Central memory CD8-positive, alpha-beta T cell (primary cell): ENCODE results near the gene ERCC4.
"Not testable (repeated sequence)": the region's sequence is repeated elsewhere in the genome, so short reads cannot be mapped to it uniquely, and the experiment has no call there.

ENCODE experiments used
- ATAC-seq: fragments of 150-1000 bp; cut with Tn5 transposase; replicated peaks from 2 replicates; pipeline ENCODE4 v1.10.0; 2022; ENCODE audit warnings: mild to moderate bottlenecking, moderate FRiP score, moderate number of reproducible peaks; ENCODE audit not compliant: poor library complexity, severe bottlenecking; ENCODE audit errors: extremely low read depth
- DNase-seq, 2 donors: peaks; one replicate each; pipeline ENCODE4 v3.0.0; 2021; ENCODE audit warnings: low spot score in 2 of 2
- H3K27ac Mint-ChIP-seq: one replicate; pipeline ENCODE4 v1.8.0; 2022; ENCODE audit warnings: low read depth, mild to moderate bottlenecking, moderate library complexity, mixed read lengths
- H3K27me3 Mint-ChIP-seq: one replicate; pipeline ENCODE4 v1.8.0; 2022; ENCODE audit warnings: mixed read lengths
- H3K36me3 Mint-ChIP-seq: one replicate; pipeline ENCODE4 v1.8.0; 2022; ENCODE audit warnings: mild to moderate bottlenecking, moderate library complexity, mixed read lengths; ENCODE audit not compliant: insufficient read depth
- H3K4me1 Mint-ChIP-seq: one replicate; pipeline ENCODE4 v1.8.0; 2022; ENCODE audit warnings: mixed read lengths
- H3K4me3 Mint-ChIP-seq: one replicate; pipeline ENCODE4 v1.8.0; 2022; ENCODE audit warnings: mild to moderate bottlenecking, moderate library complexity, mixed read lengths
- H3K9me3 Mint-ChIP-seq: one replicate; pipeline ENCODE4 v1.8.0; 2022; ENCODE audit warnings: mixed read lengths

Gene ERCC4

DNA sequence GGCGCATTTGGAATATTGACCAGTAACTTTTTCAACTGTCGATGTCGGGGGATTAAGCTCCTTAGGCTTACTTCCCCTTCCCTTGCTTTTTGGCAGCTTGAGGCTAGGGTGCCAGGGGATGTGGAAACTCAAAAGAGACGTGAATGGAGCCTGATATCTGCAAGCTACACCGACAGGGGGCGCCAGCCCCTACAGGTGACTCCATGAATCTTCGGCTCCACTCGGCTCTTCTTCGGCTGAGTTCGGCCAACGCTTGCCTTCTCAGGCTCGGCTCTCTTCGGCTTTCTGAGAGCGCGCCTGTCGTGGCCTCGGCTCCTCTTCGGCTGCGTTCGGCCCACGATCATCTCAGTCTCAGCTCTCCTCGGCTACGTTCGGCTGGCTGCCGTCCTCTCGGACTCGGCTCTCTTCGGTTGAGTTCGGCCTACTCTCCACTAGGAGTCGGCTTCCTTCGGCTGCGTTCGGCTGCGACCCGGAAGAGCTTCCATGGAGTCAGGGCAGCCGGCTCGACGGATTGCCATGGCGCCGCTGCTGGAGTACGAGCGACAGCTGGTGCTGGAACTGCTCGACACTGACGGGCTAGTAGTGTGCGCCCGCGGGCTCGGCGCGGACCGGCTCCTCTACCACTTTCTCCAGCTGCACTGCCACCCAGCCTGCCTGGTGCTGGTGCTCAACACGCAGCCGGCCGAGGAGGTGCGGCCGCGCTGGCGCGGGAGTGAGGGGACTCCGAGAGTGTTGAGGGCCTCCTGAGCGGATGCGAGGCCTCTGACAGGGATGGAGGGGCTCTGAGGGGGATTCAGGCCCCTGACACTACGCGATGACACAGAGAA is at the start of gene ERCC4:
Gene ERCC4, plus strand, starts transcription at position 472 of the 827 bp plus-strand sequence. Its CDS starts 12 bp downstream, at position 484.
- peak within 1 kb of the TSS; percentile 93 for H3K4me3 Mint-ChIP-seq
- peaks cover 17% of the 10 kb centered on the region for H3K36me3 Mint-ChIP-seq
- peak; percentile 99 to 100 for DNase-seq
- peaks cover 25% of the 10 kb centered on the region for H3K4me1 Mint-ChIP-seq
- H3K27me3 Mint-ChIP-seq: no peaks in the 10 kb centered on the region
- no peaks in the 10 kb centered on the region for H3K9me3 Mint-ChIP-seq
- ATAC-seq: peak; percentile 95
- peak within 1 kb of the TSS; percentile 97 for H3K27ac Mint-ChIP-seq

DNA sequence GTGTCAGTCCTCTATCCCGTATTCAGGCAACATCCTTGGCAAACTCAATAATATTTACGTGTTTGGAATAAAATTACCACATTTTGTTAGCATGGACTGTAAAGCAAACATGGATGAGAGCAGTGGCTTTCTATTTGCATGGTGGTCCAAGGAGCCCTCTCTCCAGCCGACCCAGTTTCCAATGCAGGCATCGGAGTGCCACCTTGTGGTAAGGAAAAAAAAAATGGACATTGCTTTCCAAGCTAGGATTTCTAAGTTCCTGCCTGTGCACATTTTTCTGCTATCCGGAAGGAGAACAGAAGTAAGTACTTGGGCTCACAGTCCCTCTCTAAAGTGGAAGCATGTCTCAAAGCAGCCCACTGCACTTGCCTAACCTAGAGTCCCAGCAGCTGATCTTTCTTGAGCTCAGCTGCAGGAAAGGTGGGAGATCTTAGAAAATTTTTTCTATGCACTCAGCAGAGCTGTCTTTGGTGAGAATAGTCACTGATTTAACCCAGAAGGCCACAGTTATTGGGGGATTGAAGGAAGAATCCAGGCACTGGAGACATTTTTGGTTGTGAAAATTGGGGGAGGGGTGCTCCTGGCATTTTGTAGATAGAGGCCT is 46.0 kb upstream of the ERCC4 start:
- peaks cover 19% of the 10 kb centered on the region for H3K27me3 Mint-ChIP-seq
- peaks cover 2% of the 10 kb centered on the region for H3K36me3 Mint-ChIP-seq
- no peaks in the 10 kb centered on the region for H3K4me1 Mint-ChIP-seq

DNA sequence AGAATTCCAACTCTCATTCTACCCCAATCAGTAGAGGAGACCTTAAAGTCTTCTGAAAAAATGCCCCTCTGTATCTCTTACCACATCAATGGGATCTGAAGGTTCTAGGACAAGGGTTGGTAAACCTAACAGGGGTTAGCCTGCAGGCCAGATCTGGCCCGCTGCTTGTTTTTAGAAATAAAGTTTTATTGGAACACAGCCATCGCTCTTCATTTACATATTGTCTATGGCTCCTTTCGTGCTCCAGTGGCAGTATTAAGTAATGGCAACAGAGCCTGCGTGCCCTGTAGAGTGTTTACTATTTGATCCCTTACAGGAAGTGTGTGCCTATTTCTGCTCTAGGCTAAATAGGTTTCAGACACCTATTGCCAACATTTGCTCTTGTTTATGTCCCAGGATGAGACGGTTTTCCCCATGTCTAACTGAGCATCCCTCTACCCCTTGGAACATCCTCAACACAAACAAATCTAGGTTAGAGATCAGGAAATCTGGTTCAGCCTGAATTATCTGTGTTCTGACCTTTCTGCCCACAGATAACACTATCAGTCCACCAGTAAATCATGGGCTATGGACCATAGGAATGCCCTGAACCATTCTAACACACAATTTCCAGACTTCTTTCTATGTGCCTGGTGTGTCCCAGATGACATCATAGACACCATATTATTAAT is 44.2 kb upstream of the ERCC4 start:
- peaks cover 6% of the 10 kb centered on the region for H3K27me3 Mint-ChIP-seq
- no peak overlapping the region for H3K27ac Mint-ChIP-seq
- H3K4me1 Mint-ChIP-seq: no peaks in the 10 kb centered on the region
- H3K36me3 Mint-ChIP-seq: peaks cover 2% of the 10 kb centered on the region
- ATAC-seq: no peak
- no peaks in the 10 kb centered on the region for H3K9me3 Mint-ChIP-seq
- no peak for DNase-seq
- no peak overlapping the region for H3K4me3 Mint-ChIP-seq

More for the DNA sequence above, 46.0 kb upstream of the ERCC4 start:
- Mint-ChIP-seq H3K27ac (no peak overlapping the region), H3K9me3 (no peaks in the 10 kb centered on the region), H3K4me3 (no peak overlapping the region)
- no peak for ATAC-seq
- DNase-seq: no peak

DNA sequence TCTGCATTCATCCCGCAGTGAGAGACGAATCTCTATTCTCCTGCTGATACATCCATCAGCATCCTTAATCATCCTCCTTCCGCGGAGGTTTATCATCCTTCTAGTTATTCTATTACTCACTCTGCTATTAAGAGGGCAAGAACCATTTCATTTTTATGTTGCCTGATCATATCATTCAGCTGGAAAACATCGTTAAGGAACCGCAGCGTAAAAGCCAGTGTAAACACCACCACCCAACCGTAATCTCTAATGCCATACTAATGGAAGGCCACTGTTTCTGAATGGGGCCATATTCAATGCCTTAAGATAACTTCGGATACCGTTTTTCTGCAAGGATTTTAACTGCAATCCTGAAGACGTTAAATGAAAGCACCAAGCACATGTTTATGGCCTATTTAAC is 36.7 kb upstream of the ERCC4 start:
- no peak overlapping the region for H3K4me3 Mint-ChIP-seq

DNA sequence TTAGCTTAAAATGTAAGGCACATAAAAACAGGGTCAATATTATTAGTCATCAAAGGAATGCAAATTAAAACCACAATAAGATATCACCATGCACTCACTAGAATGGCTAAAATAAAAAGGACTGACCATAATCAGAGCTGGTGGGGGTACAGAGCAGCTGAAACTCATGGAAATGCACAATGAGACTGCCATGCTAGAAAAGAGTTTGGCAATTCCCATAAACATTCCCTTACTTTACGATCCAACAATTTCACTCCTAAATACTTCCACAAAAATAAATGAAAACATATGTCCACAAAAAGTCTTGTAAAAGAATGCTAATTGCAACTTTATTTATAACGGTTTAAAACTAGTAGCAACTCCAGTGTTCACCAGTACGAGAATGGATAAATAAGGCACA is 36.1 kb upstream of the ERCC4 start:
- Mint-ChIP-seq H3K4me3 (no peak overlapping the region), H3K36me3 (peaks cover 2% of the 10 kb centered on the region), H3K9me3 (no peaks in the 10 kb centered on the region), H3K27me3 (peaks cover 39% of the 10 kb centered on the region), H3K27ac (no peak overlapping the region), H3K4me1 (no peaks in the 10 kb centered on the region)
- DNase-seq (no peak), ATAC-seq (no peak)

More for the DNA sequence above, 36.7 kb upstream of the ERCC4 start:
- Mint-ChIP-seq H3K9me3 (no peaks in the 10 kb centered on the region), H3K36me3 (peaks cover 2% of the 10 kb centered on the region), H3K27ac (no peak overlapping the region), H3K27me3 (peaks cover 34% of the 10 kb centered on the region), H3K4me1 (no peaks in the 10 kb centered on the region)
- DNase-seq (no peak), ATAC-seq (no peak)

DNA sequence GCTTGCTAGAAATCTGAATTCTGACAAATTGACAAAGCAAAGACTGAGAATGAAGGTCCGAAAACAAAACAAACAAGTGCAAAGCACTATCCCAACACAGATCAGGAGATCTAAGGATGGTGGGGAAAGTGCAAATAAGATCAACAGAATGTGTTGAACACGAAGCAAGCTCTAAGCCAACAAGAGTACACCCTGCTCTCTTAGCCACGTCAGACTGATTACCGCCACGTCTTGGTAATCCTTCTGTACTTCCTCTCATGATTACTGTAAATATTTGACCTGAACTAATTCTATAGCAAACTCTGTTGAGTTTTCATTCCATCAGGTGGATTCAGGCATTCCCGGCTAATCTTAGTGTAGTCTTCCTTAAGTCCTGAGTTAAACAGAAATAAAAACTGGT is 34.3 kb upstream of the ERCC4 start:
- no peak overlapping the region for H3K27ac Mint-ChIP-seq
- H3K27me3 Mint-ChIP-seq: peaks cover 39% of the 10 kb centered on the region
- H3K36me3 Mint-ChIP-seq: peaks cover 2% of the 10 kb centered on the region
- ATAC-seq: no peak
- no peak for DNase-seq
- H3K4me3 Mint-ChIP-seq: no peak overlapping the region
- H3K9me3 Mint-ChIP-seq: no peaks in the 10 kb centered on the region
- no peaks in the 10 kb centered on the region for H3K4me1 Mint-ChIP-seq

DNA sequence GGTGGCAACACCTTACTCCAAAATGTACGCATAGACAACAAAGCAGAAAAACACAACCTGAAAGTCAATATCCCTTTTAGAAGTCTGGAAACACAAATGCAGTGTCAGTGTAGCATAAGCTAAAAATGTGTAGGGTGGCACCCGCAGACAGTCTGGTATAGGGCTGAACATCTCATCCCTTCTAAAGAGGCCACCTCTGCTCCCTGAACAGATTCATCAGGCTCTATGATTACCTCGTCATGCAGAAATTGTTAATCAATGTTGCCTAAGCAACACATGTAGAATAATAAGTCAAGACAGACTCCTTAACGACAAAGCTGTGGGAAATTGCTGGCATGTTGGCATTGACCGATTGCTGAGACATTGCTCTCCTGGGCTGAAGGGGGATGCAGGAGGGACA is 33.3 kb upstream of the ERCC4 start:
- Mint-ChIP-seq H3K9me3 (no peaks in the 10 kb centered on the region), H3K4me1 (no peaks in the 10 kb centered on the region), H3K27me3 (peaks cover 39% of the 10 kb centered on the region), H3K27ac (no peak overlapping the region), H3K4me3 (no peak overlapping the region), H3K36me3 (peaks cover 2% of the 10 kb centered on the region)
- ATAC-seq (no peak), DNase-seq (no peak)

DNA sequence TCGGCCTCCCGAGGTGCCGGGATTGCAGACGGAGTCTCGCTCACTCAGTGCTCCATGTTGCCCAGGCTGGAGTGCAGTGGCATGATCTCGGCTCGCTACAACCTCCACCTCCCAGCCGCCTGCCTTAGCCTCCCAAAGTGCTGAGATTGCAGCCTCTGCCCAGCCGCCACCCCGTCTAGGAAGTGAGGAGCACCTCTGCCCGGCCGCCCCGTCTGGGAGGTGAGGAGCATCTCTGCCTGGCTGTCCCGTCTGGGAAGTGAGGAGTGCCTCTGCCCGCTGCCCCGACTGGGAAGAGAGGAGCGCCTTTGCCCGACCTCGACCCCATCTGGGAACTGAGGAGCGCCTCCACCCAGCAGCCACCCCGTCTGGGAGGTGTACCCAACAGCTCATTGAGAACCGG is 30.6 kb upstream of the ERCC4 start:
- H3K4me1 Mint-ChIP-seq, H3K9me3 Mint-ChIP-seq: not testable (repeated sequence)

DNA sequence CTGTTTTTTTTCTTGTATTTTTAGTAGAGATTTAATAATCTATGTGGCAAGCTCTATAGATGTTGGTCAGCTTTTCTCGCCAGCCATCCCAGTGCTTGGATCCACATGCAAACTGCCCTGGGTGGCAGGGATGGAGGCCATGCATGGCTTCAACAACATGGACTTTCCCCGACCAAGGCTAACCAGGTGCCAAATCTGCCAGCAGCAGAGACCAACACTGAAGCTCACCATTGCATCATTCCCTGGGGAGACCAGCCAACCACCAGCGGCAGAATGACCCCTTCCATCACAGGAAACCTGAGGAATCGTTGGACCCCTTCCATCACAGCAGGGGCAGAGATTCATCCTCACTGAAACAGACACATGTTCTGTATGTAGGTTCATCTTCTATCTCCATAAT is 27.7 kb upstream of the ERCC4 start:
- ATAC-seq (no peak), DNase-seq (no peak)
- Mint-ChIP-seq H3K36me3 (no peaks in the 10 kb centered on the region), H3K4me3 (no peak overlapping the region), H3K27me3 (peaks cover 40% of the 10 kb centered on the region), H3K27ac (no peak overlapping the region), H3K4me1 (no peaks in the 10 kb centered on the region), H3K9me3 (no peaks in the 10 kb centered on the region)

More for the DNA sequence above, 30.6 kb upstream of the ERCC4 start:
- not testable (repeated sequence) for H3K4me3 Mint-ChIP-seq, DNase-seq, ATAC-seq, H3K36me3 Mint-ChIP-seq, H3K27ac Mint-ChIP-seq
- peaks cover 45% of the 10 kb centered on the region for H3K27me3 Mint-ChIP-seq

DNA sequence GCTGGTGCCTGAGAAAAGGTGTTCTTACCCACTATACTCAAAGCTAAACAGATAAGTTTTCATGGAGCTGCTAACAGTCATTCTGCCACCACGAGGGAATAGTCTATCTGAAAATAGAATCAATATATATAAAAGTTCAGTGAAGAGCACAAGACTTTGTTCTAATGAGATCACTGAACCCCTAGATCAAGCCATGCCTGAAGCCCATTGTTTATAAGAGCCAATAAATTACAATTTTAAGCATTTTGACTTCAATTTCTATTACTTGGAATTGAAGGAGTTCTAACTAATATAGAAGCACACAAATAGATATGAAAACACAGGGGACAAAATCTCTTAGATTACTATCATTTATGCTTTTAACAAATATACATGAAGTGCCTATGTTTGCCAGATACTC is 24.4 kb upstream of the ERCC4 start:
- peaks cover 4% of the 10 kb centered on the region for H3K36me3 Mint-ChIP-seq
- ATAC-seq (no peak), DNase-seq (no peak)
- H3K4me1 Mint-ChIP-seq: no peaks in the 10 kb centered on the region
- no peak overlapping the region for H3K27ac Mint-ChIP-seq
- peaks cover 44% of the 10 kb centered on the region for H3K27me3 Mint-ChIP-seq
- H3K4me3 Mint-ChIP-seq: no peak overlapping the region
- H3K9me3 Mint-ChIP-seq: no peaks in the 10 kb centered on the region

DNA sequence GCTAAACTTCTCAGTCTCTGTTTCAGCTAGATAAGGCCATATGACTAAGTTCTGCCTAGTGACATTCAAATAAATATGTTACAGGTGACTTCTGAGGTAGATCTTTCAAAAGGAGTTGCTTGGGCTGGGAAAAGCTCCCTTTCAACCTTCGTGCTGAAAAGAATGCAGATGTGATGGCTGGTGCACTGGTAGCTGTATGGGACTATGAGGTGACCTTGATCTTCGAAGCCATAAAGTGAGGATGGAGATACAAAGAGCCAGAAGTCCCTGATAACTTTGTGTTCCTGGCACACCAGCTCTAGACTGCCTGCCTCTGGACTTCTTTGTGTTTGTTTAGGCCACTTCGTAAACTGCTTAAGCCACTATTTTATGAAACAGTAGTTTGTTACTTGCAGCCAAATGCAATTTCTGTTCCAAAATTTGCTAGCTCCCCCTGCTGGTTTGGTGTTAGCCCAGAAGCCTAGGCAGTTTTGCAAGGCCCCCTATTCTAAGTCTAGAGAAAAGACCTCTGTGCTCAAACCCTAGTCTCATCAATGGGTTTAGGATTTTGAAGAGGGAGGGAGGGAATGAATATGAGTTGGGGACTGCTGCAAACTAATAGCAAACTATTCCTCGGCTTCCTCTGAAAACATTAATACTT is 23.3 kb upstream of the ERCC4 start:
- Mint-ChIP-seq H3K4me1 (no peaks in the 10 kb centered on the region), H3K27ac (no peak overlapping the region), H3K9me3 (no peaks in the 10 kb centered on the region), H3K27me3 (peaks cover 53% of the 10 kb centered on the region), H3K36me3 (peaks cover 4% of the 10 kb centered on the region), H3K4me3 (no peak overlapping the region)
- DNase-seq (no peak), ATAC-seq (no peak)

DNA sequence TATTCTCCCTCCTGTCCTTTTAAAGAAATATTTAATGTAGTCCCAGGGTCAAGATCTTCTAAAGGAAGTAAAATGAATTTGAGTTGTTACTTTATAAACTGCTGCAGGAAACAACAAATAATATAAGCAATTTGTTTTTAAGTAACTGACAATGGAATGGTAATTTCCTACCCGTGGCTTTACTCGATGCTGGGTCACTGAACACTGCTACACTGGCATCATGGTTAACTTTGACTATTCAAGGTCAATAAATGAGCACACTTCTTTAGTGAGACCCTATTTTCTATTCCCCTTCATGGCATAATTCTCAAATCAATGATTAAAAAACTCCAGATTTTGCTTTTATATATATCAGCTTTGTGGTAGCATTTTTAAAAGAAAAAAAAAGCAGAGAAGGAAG is 22.1 kb upstream of the ERCC4 start:
- ATAC-seq (no peak), DNase-seq (no peak)
- no peaks in the 10 kb centered on the region for H3K4me1 Mint-ChIP-seq
- H3K27me3 Mint-ChIP-seq: peaks cover 54% of the 10 kb centered on the region
- H3K27ac Mint-ChIP-seq: no peak overlapping the region
- H3K4me3 Mint-ChIP-seq: no peak overlapping the region
- H3K9me3 Mint-ChIP-seq: no peaks in the 10 kb centered on the region
- peaks cover 4% of the 10 kb centered on the region for H3K36me3 Mint-ChIP-seq
